Peyer's patch (tissue), 4 donors: ENCODE results near the gene EPB41L4B. TPM values are rescaled to one million over a fixed set of nuclear protein-coding genes. Genes with fewer than 3 reads are reported as not detected.
A peak's percentile ranks its signal among the peaks of the same experiment; 100 is the strongest.
"Not testable (repeated sequence)": the region's sequence is repeated elsewhere in the genome, so short reads cannot be mapped to it uniquely, and the experiment has no call there.

Experiments
- DNase-seq, 3 donors: peaks; one replicate each; pipeline ENCODE4 v3.0.0-alpha.2; 2017 to 2019
- H3K27ac ChIP-seq, 4 donors: fragments of 200-600 bp; sonication (generic); one replicate each; pipeline ENCODE4 v1.5.1; 2016 to 2019
- H3K27me3 ChIP-seq, 2 donors: fragments of 200-600 bp; sonication (generic); one replicate each; pipeline ENCODE4 v1.5.1; 2019
- H3K36me3 ChIP-seq, 3 donors: fragments of 200-600 bp; sonication (generic); one replicate each; pipeline ENCODE4 v1.5.1; 2016 to 2019
- H3K4me1 ChIP-seq, 4 donors: fragments of 200-600 bp; sonication (generic); one replicate each; pipeline ENCODE4 v1.5.1; 2016 to 2019
- H3K4me3 ChIP-seq, 4 donors: fragments of 200-600 bp; sonication (generic); 1 replicate in 3 of 4; 2 replicates in 1 of 4; pipeline ENCODE4 v1.5.1; 2016 to 2019; ENCODE audit warnings: mild to moderate bottlenecking in 1 of 4
- H3K9me3 ChIP-seq, 4 donors: fragments of 200-600 bp; sonication (generic); one replicate each; pipeline ENCODE4 v1.5.1; 2016 to 2019; ENCODE audit warnings: mild to moderate bottlenecking in 1 of 4
- CTCF ChIP-seq, 6 experiments: fragments of 450-650 bp in 4 of 6; fragments of 200-600 bp in 2 of 6; sonication (generic) in 1 of 6; IDR thresholded peaks; one replicate each; pipeline ENCODE4 v1.5.1; 2017 to 2019; ENCODE audit warnings: antibody characterized with exemption in 6 of 6, mild to moderate bottlenecking in 3 of 6, moderate library complexity in 1 of 6
- POLR2A ChIP-seq, 2 donors: fragments of 450-650 bp; IDR thresholded peaks; one replicate each; pipeline ENCODE4 v1.5.1; 2017; ENCODE audit warnings: antibody characterized with exemption in 2 of 2, mild to moderate bottlenecking in 2 of 2, moderate library complexity in 2 of 2
- total RNA-seq, 4 donors: library from RNA; depleted of rRNA; stranded (reverse); fragments of >200 nt; gene quantifications; one replicate each; pipeline ENCODE4 v1.1.0, GENCODE V29; 2016

The EPB41L4B gene
- total RNA-seq, 4 donors from 2014 or later: 20.6 to 135 (median 78.2) TPM

- Histone ChIP-seq H3K9me3 (no peaks in the 10 kb centered on the region), H3K4me3 (no peak overlapping the region), H3K36me3 (no peaks in the 10 kb centered on the region), H3K27me3 (no peaks in the 10 kb centered on the region), H3K27ac (no peak overlapping the region), H3K4me1 (peaks cover 0 to 10% (median 0%) of the 10 kb centered on the region in 4 donors)
- TF ChIP-seq POLR2A (IDR thresholded peaks at IDR 0.05) (no peak), CTCF (IDR thresholded peaks at IDR 0.05) (no peak)
- DNase-seq: peak in 1 of 3 donors; percentile 1
These were observed 33.9 kb downstream of the EPB41L4B start for GRCh38 chr9:109286981-109287380.

- no peaks in the 10 kb centered on the region for H3K36me3 ChIP-seq
- H3K27me3 ChIP-seq: no peaks in the 10 kb centered on the region
- no peak overlapping the region for H3K4me3 ChIP-seq
- DNase-seq: peak in 1 of 3 donors; percentile 22
- H3K9me3 ChIP-seq: no peaks in the 10 kb centered on the region
- H3K27ac ChIP-seq: no peak overlapping the region
- H3K4me1 ChIP-seq: peaks cover 0 to 10% (median 0%) of the 10 kb centered on the region in 4 donors
- no peak for TF ChIP-seq POLR2A (IDR thresholded peaks at IDR 0.05)
- no peak for TF ChIP-seq CTCF (IDR thresholded peaks at IDR 0.05)
These were observed 34.3 kb downstream of the EPB41L4B start for GRCh38 chr9:109286571-109286977.

GRCh38 chr9:109283672-109284071 is 37.2 kb downstream of the EPB41L4B start:
- not testable (repeated sequence) for H3K4me1 ChIP-seq, H3K27ac ChIP-seq, DNase-seq, H3K4me3 ChIP-seq, H3K9me3 ChIP-seq, H3K27me3 ChIP-seq, H3K36me3 ChIP-seq

GRCh38 chr9:109283012-109283411 is 37.8 kb downstream of the EPB41L4B start:
- H3K27me3 ChIP-seq: no peaks in the 10 kb centered on the region
- no peak overlapping the region for H3K4me3 ChIP-seq
- no peaks in the 10 kb centered on the region for H3K36me3 ChIP-seq
- H3K4me1 ChIP-seq: no peaks in the 10 kb centered on the region
- TF ChIP-seq POLR2A (IDR thresholded peaks at IDR 0.05): no peak
- no peak for TF ChIP-seq CTCF (IDR thresholded peaks at IDR 0.05)
- no peak for DNase-seq
- no peak overlapping the region for H3K27ac ChIP-seq
- no peaks in the 10 kb centered on the region for H3K9me3 ChIP-seq

GRCh38 chr9:109282302-109282701 is 38.6 kb downstream of the EPB41L4B start:
- no peaks in the 10 kb centered on the region for H3K9me3 ChIP-seq
- H3K36me3 ChIP-seq: no peaks in the 10 kb centered on the region
- H3K27me3 ChIP-seq: no peaks in the 10 kb centered on the region
- H3K27ac ChIP-seq: no peak overlapping the region
- no peak for DNase-seq
- TF ChIP-seq POLR2A (IDR thresholded peaks at IDR 0.05): no peak
- no peak for TF ChIP-seq CTCF (IDR thresholded peaks at IDR 0.05)
- no peaks in the 10 kb centered on the region for H3K4me1 ChIP-seq
- H3K4me3 ChIP-seq: no peak overlapping the region

GRCh38 chr9:109281518-109281917 is 39.3 kb downstream of the EPB41L4B start:
- DNase-seq: no peak
- H3K36me3 ChIP-seq: no peaks in the 10 kb centered on the region
- H3K4me3 ChIP-seq: no peak overlapping the region
- no peaks in the 10 kb centered on the region for H3K27me3 ChIP-seq
- TF ChIP-seq CTCF (IDR thresholded peaks at IDR 0.05) (no peak), POLR2A (IDR thresholded peaks at IDR 0.05) (no peak)
- no peak overlapping the region for H3K27ac ChIP-seq
- H3K4me1 ChIP-seq: no peaks in the 10 kb centered on the region
- H3K9me3 ChIP-seq: no peaks in the 10 kb centered on the region
